GM12892 (cell line): ENCODE measurements around the gene UBE2L3.
"Not testable (repeated sequence)": the region's sequence is repeated elsewhere in the genome, so short reads cannot be mapped to it uniquely, and the experiment has no call there.

Experiments used
- DNase-seq: peaks from one replicate; pipeline ENCODE4 v3.0.0; 2011; ENCODE audit not compliant: insufficient read length
- FAIRE-seq: peaks from 2 replicates; lab custom pipeline; 2011; peaks lifted over from hg19 to GRCh38; lab: Jason Lieb, UNC
- POLR2A ChIP-seq: IDR thresholded peaks from 2 replicates; pipeline ENCODE4 v1.6.1; 2011; ENCODE audit warnings: low read depth, low read length, control low read depth
- POLR2AphosphoS5 ChIP-seq: IDR thresholded peaks from 2 replicates; pipeline ENCODE4 v1.6.1; 2011; ENCODE audit warnings: low read depth, low read length, control low read depth
- TAF1 ChIP-seq: IDR thresholded peaks from 2 replicates; pipeline ENCODE4 v1.6.1; 2011; ENCODE audit warnings: low read depth, mild to moderate bottlenecking, control low read depth, low read length, borderline replicate concordance

The UBE2L3 gene

DNA sequence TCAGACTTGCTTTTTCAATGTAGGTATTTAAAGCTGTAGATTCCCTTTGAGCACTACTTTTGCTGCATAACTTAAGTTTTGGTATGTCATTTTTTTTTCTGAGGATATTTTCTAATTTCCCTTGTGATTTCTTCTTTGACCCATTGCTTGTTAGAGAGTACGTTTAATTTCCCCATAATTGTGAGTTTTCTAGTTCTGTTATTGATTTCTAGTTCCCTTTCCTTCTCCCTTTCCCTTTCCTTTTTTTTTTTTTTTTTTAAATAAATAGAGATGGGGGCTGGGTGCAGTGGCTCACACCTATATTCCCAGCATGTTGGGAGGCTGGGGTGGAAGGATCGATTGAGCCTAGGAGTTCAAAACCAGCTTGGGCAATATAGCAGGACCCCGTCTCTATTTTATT lies 30.8 kb downstream of the UBE2L3 start:
- FAIRE-seq: no peak
- TF ChIP-seq POLR2AphosphoS5 (no peak), POLR2A (no peak), TAF1 (no peak)
- DNase-seq: no peak

GRCh38 chr22:21599053-21599893 lies 31.8 kb downstream of the UBE2L3 start:
- TF ChIP-seq POLR2A: no peak
- no peak for TF ChIP-seq TAF1
- TF ChIP-seq POLR2AphosphoS5: no peak
- FAIRE-seq (no peak), DNase-seq (no peak)

DNA sequence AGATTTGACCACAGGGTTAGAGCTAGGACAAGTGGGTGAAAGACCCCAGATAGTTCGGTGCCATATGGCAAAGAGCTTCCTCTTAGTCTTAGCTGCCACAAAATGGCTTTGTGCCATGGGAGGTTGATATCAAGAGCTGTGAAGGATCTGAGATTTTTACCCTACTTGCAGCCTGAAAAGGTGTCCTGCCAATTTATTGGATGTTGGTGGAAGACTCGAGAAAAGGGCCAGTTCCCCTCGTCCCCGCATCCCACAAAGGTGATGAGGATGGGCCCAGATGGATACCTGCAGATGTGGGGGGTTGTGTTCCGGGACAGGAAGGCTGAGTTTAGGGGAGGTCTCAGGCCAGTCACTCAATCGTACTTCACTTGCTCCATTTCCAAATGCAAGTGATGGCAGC lies 35.1 kb downstream of the UBE2L3 start:
- no peak for TF ChIP-seq TAF1
- no peak for TF ChIP-seq POLR2AphosphoS5
- no peak for TF ChIP-seq POLR2A
- DNase-seq (no peak), FAIRE-seq (no peak)

DNA sequence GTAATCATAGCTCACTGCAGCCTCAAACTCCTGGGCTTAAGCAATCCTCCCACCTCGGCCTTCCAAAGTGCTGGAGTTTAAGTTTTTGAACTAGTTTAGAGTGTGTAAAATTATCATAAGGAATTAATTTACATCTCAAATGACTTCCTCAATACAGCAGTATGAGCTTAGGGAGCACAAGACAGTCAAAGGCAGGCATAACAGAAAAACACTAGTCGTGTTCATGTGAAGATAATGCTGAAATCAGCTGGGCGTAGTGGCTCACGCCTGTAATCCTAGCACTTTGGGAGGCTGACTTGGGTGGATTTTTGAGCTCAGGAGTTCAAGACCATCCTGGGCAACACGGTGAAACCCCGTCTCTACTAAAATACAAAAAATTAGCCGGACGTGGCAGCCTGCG lies 36.5 kb downstream of the UBE2L3 start:
- DNase-seq (no peak), FAIRE-seq (no peak)
- TF ChIP-seq POLR2AphosphoS5 (no peak), TAF1 (no peak), POLR2A (no peak)

DNA sequence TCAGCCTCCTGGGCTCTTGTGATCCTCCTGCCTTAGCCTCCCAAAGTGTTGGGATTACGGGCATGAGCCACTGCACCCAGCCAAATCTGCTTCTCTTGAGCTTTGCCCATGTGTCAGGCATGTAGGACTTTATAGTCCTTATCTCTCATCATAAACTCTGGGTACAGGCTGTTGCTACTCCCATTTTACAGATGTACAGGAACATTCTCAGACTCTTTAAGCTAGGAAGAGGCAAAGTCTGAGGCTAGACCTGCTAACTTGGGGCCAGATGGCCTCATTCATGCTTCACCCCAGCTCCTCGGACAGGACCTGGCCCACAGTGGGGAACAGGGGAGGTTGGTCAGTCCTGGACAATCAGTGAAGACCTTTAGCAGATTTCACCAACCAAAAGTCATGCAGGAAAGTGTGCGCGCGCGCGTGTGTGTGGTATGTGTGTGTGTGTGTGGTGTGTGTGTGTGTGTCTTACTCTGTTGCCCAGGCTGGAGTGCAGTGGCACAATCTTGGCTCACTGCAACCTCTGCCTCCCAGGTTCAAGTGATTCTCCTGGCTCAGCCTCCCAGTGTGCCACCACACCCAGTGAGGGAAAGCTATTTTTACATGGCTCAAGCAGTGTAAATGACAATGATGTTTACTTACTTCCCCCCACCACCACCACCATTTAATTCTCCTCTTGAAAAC lies 38.5 kb downstream of the UBE2L3 start:
- TF ChIP-seq POLR2A (no peak), TAF1 (no peak), POLR2AphosphoS5 (no peak)
- DNase-seq: no peak
- no peak for FAIRE-seq

- TF ChIP-seq TAF1 (no peak), POLR2AphosphoS5 (no peak), POLR2A (no peak)
- DNase-seq: no peak
- no peak for FAIRE-seq
These were observed 39.3 kb downstream of the UBE2L3 start for GRCh38 chr22:21606775-21607174.

DNA sequence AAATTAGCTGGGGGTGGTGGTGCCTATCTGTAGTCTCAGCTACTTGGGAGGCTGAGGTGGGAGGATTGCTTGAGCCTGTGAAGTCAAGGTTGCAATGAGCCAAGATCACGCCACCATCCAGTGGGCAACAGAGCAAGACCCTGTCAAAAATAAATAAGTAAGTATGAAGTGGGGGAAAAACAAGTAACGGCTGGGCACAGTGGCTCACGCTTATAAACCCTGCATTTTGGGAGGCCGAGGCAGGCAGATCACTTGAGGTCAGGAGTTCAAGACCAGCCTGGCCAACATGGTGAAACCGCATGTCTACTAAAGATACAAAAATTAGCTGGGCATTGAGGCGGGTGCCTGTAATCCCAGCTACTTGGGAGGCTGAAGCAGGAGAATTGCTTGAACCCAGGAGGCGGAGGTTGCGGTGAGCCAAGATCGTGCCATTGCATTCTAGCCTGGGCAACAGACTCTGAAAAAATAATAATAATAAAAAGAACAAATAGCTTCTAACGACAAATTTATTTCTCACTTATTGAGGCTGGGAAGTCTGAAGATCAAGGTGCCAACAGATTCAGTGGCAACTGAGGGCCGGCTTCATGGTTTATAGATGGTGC lies 42.1 kb downstream of the UBE2L3 start:
- not testable (repeated sequence) for FAIRE-seq, DNase-seq

DNA sequence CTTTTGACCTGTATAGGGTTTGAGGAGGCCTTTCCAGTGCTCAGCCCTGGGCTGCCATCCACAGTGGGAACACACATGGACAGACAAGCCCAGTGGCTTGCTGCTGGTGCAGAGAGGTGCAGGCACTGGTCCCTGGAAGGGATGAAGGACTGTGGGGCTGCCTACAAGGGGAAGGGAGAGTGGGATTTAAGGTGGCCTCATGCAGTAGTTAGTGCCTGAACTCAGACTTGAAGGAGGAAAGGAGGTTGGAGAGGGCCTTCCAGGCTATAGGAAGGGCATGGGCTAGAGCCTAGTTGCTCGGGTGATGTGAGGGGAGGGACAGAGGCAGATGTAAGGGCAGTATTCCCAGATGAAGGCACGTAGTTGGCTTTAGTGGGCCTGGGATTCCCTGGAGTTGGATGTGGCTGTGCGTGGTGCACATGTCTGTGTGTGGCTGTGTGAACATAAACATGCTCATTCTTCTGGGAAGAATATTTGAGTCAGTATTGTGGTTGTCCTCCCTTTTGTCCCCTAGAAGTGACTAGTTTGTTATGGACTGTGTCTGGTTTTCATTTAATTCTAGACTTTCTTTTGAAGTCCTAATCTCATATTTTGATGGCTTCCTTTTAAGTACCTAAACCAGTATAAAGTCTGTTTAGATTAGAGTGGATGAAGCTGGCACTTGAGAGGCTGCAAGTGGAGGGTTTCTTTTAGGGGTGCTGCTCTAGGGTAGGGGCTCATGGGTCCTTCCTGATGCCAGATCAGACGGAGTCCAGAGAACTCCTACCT lies 43.9 kb downstream of the UBE2L3 start:
- no peak for FAIRE-seq
- no peak for DNase-seq
- TF ChIP-seq POLR2A (no peak), POLR2AphosphoS5 (no peak), TAF1 (no peak)

DNA sequence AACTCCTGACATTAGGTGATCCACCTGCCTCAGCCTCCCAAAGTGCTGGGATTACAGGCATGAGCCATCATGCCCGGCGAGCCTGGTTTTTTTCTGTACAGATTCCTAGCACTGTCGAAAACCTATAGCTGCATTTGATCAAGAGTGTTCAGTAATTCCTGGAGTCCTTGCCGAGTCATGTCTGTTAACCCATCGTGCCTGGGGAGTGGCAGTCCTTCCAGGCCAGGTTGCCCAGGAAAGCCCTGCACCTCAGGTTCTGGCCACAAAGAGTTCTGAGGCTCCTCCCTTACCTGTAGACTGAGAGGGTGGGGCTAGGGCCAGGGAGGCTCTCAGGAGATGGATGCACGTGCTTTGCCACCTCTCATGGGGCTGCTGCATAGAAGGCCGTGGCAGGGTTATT lies 45.3 kb downstream of the UBE2L3 start:
- TF ChIP-seq POLR2AphosphoS5 (no peak), TAF1 (no peak), POLR2A (no peak)
- FAIRE-seq: no peak
- no peak for DNase-seq

- DNase-seq: no peak
- no peak for FAIRE-seq
- TF ChIP-seq TAF1 (no peak), POLR2A (no peak), POLR2AphosphoS5 (no peak)
These were observed 46.2 kb downstream of the UBE2L3 start for GRCh38 chr22:21613553-21614233.

DNA sequence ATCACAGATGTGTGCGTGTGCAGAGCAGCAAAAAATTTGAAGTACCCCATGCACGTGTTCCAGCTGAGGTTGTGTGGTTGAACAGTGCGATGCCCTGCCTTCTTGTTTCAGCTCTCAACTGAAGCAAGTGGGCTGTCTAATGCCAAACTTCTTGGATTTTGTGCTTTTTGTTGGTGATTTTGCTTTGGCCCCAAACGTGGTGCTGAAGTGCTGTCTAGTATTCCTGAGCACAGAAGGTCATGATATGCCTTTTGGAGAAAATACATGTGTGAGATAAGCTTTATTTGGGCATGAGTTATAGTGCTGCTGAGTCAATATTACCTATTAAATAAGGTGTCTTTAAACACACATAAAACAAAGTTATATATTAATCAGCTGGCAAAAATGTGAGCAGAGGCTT lies 48.2 kb downstream of the UBE2L3 start:
- no peak for TF ChIP-seq POLR2AphosphoS5
- no peak for TF ChIP-seq POLR2A
- no peak for TF ChIP-seq TAF1
- FAIRE-seq (no peak), DNase-seq (no peak)

- not testable (repeated sequence) for FAIRE-seq, DNase-seq
These were observed 49.8 kb downstream of the UBE2L3 start for GRCh38 chr22:21617337-21617736.

DNA sequence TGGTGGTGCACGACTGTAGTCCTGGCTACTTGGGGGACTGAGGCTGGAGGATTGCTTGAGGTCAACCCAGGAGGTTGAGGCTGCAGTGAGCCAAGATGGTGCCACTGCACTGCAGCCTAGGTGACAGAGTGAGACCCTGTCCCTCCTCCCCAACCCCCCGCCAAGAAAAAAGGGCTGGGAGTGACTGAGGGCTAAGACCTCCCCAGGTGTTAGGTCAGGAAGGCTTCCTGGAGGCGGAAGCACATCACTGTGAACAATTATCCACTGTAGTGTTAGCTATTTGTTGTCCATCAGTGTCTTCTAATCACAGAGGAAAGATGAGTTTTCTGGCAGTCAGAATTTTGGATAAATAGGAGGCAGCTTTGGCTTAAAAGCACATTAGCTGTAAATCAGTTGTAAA lies 53.5 kb downstream of the UBE2L3 start:
- DNase-seq (no peak), FAIRE-seq (no peak)
- no peak for TF ChIP-seq POLR2A
- TF ChIP-seq POLR2AphosphoS5: no peak
- TF ChIP-seq TAF1: no peak
